Esophagus squamous epithelium (tissue), 5 donors: ENCODE measurements around the gene C1orf115. TPM values are rescaled to one million over a fixed set of nuclear protein-coding genes. Genes with fewer than 3 reads are reported as not detected.

Experiments
- DNase-seq: peaks from one replicate; lab custom pipeline; 2025; lab: John Stamatoyannopoulos, UW
- H3K27ac ChIP-seq, 4 donors: fragments of 200-600 bp; sonication (generic); one replicate each; pipeline ENCODE4 v1.5.1; 2016 to 2019; ENCODE audit warnings: mild to moderate bottlenecking in 1 of 4
- H3K27me3 ChIP-seq, 4 donors: fragments of 200-600 bp; sonication (generic); 1 replicate in 3 of 4; 2 replicates in 1 of 4; pipeline versions ENCODE4 v1.5.1 to v1.6.0; 2017 to 2021; ENCODE audit warnings: antibody characterized with exemption in 1 of 4
- H3K36me3 ChIP-seq, 3 donors: fragments of 200-600 bp; sonication (generic); one replicate each; pipeline ENCODE4 v1.5.1; 2016 to 2019
- H3K4me1 ChIP-seq, 3 donors: fragments of 200-600 bp; sonication (generic); one replicate each; pipeline ENCODE4 v1.5.1; 2017 to 2019
- H3K4me3 ChIP-seq, 4 donors: fragments of 200-600 bp; sonication (generic); 1 replicate in 3 of 4; 2 replicates in 1 of 4; pipeline ENCODE4 v1.5.1; 2016 to 2019; ENCODE audit warnings: mild to moderate bottlenecking in 2 of 4, moderate library complexity in 1 of 4
- H3K9me3 ChIP-seq, 3 donors: fragments of 200-600 bp; sonication (generic); one replicate each; pipeline ENCODE4 v1.5.1; 2016 to 2019
- CTCF ChIP-seq, 6 experiments: fragments of 450-650 bp in 4 of 6; fragments of 200-600 bp in 2 of 6; sonication (generic) in 2 of 6; IDR thresholded peaks; one replicate each; pipeline ENCODE4 v1.5.1; 2016 to 2019; ENCODE audit warnings: antibody characterized with exemption in 6 of 6, mild to moderate bottlenecking in 4 of 6, moderate library complexity in 4 of 6
- POLR2A ChIP-seq, 4 donors: fragments of 450-650 bp; IDR thresholded peaks; one replicate each; pipeline ENCODE4 v1.6.1; 2017; ENCODE audit warnings: antibody characterized with exemption in 4 of 4, mild to moderate bottlenecking in 4 of 4, moderate library complexity in 3 of 4
- WGBS, 2 donors: methylation state at CpG; one replicate each; pipeline ENCODE4 v1.1.5; 2018; 5-methylcytosine and 5-hydroxymethylcytosine counted together
- intact Hi-C: fragments of 100-400 bp; cut with DNase I; formaldehyde crosslinking; loops from one replicate; pipeline ENCODE4 v1.15.0; 2022
- total RNA-seq, 4 donors: library from RNA; depleted of rRNA; stranded (reverse); fragments of >200 nt; gene quantifications; one replicate each; pipeline ENCODE4 v1.1.0, GENCODE V29; 2016
- donor health status: DM: yes; HTN: yes; CAD: no.

C1orf115 gene
- total RNA-seq, 4 donors from 2014 or later = 1.1 to 7.8 (median 4.2) TPM

- Histone ChIP-seq H3K27me3 (peaks cover 0 to 4% (median 0%) of the 10 kb centered on the region in 4 donors), H3K9me3 (no peaks in the 10 kb centered on the region), H3K4me3 (peak within 1 kb of the TSS; percentile 69 to 85 (median 74)), H3K36me3 (no peaks in the 10 kb centered on the region), H3K4me1 (peaks cover 14 to 48% (median 15%) of the 10 kb centered on the region in 3 donors), H3K27ac (peak within 1 kb of the TSS; percentile 81 to 93 (median 88))
- intact Hi-C loops = no loop called here
- TF ChIP-seq POLR2A (IDR thresholded peaks at IDR 0.05) (peak in 2 of 4 donors; percentile 69 to 81), CTCF (IDR thresholded peaks at IDR 0.05) (peak in 2 of 6 experiments; percentile 2 to 3)
- peak; percentile 17 for DNase-seq
- 0 to 3% methylated on average over 13 to 33 of the region's 77 CpGs for WGBS, 2 donors
These were observed 58.1 kb downstream of the C1orf115 start, which contains the start of gene MTARC2 for GRCh38 chr1:220748089-220748934. MTARC2 (plus strand) TSS chr1:220748322; CDS start chr1:220748532, 210 bp downstream.

Other genes with a start within 250 kb of the C1orf115 start
- gene MARK1, start 162.2 kb upstream of the C1orf115 start, total RNA-seq = 10 to 100 TPM in 1 of 4 donors, 1 to 10 TPM in 3; 3.9 to 11.3 (median 6.6) TPM
- 1 to 10 TPM; 1.5 to 6.7 (median 6.1) TPM for gene MTARC2, start 58.0 kb downstream of the C1orf115 start, total RNA-seq
- 10 to 100 TPM in 1 of 4 donors, 1 to 10 TPM in 3; 2.3 to 12.2 (median 4.9) TPM for gene MTARC1, start 96.5 kb downstream of the C1orf115 start, total RNA-seq
- gene HLX, start 189.1 kb downstream of the C1orf115 start, total RNA-seq = 1 to 10 TPM in 2 of 4 donors, under 1 TPM in 2; 0.23 to 7.2 (median 0.97) TPM